Colonic mucosa (tissue), 4 donors: Measurements from ENCODE around the gene TMEM59L. TPM values are rescaled to one million over a fixed set of nuclear protein-coding genes. Genes with fewer than 3 reads are reported as not detected.

Experiments
- DNase-seq: peaks from one replicate; pipeline ENCODE4 v3.0.0-alpha.2; 2020
- H3K27ac ChIP-seq: fragments of 200-600 bp; one replicate; pipeline ENCODE4 v1.8.0; 2021
- H3K27me3 ChIP-seq: fragments of 200-600 bp; one replicate; pipeline ENCODE4 v1.8.0; 2021
- H3K36me3 ChIP-seq: fragments of 200-600 bp; one replicate; pipeline ENCODE4 v1.8.0; 2021
- H3K4me1 ChIP-seq: fragments of 200-600 bp; one replicate; pipeline ENCODE4 v1.8.0; 2021; ENCODE audit warnings: mild to moderate bottlenecking
- H3K4me3 ChIP-seq: fragments of 200-600 bp; one replicate; pipeline ENCODE4 v1.8.0; 2021
- H3K9ac ChIP-seq, 2 donors: one replicate each; pipeline ENCODE4 v1.7.0; 2013; ENCODE audit warnings: control low read depth in 2 of 2, low read depth in 2 of 2, low read length in 2 of 2
- H3K9me3 ChIP-seq: fragments of 200-600 bp; one replicate; pipeline ENCODE4 v1.8.0; 2021
- intact Hi-C: fragments of 100-400 bp; cut with DNase I; formaldehyde crosslinking; loops from one replicate; pipeline ENCODE4 v1.14.1; 2022
- total RNA-seq, 2 donors: library from RNA; stranded (reverse); fragmentation: NEBNext Ultra II Directional in 1 of 2; extraction: Animal tissue kit (Norgen Biotek cat#: 25700) in 1 of 2; gene quantifications; one replicate each; pipeline ENCODE4 v1.2.1, GENCODE V29; 2021
- TF ChIP-seq, protein P1 (sequence below): fragments of 200-600 bp; IDR thresholded peaks from one replicate; pipeline ENCODE4 v1.8.0; 2022; ENCODE audit warnings: antibody characterized with exemption, mild to moderate bottlenecking
- donor health status: healthy.
- donor health status: DM: no; HTN: no; CAD: no.
- donor health status: DM: no; HTN: no; CAD: no.

Gene TMEM59L
- total RNA-seq, 2 donors from 2014 or later = 0.27 to 1.4 TPM

DNA sequence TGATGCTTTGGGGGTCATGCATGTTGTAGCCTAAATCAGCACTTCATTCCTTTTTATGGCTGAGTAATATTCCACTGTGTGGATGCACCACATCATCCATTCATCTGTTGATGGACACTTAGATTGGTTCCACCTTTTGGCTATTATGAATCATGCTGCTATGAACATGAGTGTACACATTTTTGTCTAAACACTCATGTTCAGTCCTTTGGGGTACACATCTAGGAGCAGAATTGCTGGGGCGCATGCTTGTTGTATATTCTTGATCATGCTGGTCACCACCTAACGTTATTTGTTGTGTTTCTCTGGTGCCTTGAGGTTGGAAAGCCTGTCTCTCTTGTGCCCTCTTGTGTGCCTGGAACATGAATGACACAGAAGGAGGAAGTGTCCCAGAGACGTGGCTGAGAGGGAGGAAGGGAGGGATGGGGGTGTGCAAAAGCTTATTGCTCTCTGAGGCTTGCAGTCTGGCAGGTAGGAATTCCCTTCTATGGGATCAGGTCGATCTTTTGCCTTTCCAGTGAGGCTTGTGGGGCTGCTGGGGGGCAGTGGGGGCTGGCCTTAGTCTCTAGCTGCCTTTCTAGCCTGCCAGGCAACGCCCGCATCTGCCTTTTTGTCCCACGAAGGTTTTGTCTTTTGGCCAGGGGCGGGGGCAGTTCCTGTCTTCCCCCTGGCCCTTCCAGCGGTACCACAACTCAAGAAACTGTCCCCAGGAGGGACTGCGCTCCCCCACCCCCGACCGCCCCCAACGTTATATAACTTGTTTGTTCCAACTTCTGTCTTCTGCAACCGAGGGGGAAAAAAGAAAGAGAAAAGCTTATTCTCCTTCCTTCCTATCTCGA, 31.7 kb downstream of the TMEM59L start:
- Histone ChIP-seq H3K27ac (no peak overlapping the region), H3K4me1 (no peaks in the 10 kb centered on the region), H3K27me3 (no peaks in the 10 kb centered on the region), H3K9ac (no peak overlapping the region), H3K9me3 (no peaks in the 10 kb centered on the region), H3K4me3 (no peak overlapping the region), H3K36me3 (no peaks in the 10 kb centered on the region)
- TF ChIP-seq, protein P1, sequence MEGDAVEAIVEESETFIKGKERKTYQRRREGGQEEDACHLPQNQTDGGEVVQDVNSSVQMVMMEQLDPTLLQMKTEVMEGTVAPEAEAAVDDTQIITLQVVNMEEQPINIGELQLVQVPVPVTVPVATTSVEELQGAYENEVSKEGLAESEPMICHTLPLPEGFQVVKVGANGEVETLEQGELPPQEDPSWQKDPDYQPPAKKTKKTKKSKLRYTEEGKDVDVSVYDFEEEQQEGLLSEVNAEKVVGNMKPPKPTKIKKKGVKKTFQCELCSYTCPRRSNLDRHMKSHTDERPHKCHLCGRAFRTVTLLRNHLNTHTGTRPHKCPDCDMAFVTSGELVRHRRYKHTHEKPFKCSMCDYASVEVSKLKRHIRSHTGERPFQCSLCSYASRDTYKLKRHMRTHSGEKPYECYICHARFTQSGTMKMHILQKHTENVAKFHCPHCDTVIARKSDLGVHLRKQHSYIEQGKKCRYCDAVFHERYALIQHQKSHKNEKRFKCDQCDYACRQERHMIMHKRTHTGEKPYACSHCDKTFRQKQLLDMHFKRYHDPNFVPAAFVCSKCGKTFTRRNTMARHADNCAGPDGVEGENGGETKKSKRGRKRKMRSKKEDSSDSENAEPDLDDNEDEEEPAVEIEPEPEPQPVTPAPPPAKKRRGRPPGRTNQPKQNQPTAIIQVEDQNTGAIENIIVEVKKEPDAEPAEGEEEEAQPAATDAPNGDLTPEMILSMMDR = no peak
- intact Hi-C loops = no loop called here
- no peak for DNase-seq

DNA sequence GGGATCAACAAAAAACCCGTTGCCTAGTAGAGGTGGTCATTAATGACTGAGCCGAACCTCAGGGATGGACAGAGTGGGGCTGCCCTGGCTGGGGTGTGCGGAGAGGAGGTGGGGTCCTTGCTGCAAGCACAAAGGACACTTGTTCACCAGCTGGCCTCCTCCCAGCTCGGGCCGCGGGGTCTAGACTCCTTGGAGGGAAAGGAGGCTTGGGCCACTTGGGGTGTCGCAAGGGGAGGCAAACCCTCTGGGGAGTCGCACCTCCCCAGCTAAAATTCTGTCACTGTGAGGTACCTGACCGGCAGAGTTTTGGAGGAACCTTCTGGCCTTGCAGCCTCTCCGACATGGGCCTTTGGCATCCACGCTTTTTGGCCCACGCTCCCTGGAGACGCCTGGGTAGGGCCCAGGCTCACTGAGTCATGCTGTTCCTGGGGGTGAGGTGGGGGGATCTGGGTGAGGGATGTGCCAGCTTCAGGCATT, 32.4 kb downstream of the TMEM59L start:
- Histone ChIP-seq H3K4me3 (no peak overlapping the region), H3K9ac (no peak overlapping the region), H3K9me3 (no peaks in the 10 kb centered on the region), H3K27ac (no peak overlapping the region), H3K27me3 (no peaks in the 10 kb centered on the region), H3K36me3 (no peaks in the 10 kb centered on the region), H3K4me1 (no peaks in the 10 kb centered on the region)
- intact Hi-C loops = no loop called here
- TF ChIP-seq, protein P1 = no peak
- DNase-seq = no peak

GRCh38 chr19:18646535-18647370, 34.1 kb downstream of the TMEM59L start:
- no peak for DNase-seq
- Histone ChIP-seq H3K4me3 (no peak overlapping the region), H3K27me3 (no peaks in the 10 kb centered on the region), H3K36me3 (no peaks in the 10 kb centered on the region), H3K27ac (no peak overlapping the region), H3K9me3 (no peaks in the 10 kb centered on the region), H3K9ac (no peak overlapping the region), H3K4me1 (no peaks in the 10 kb centered on the region)
- intact Hi-C loops = no loop called here
- TF ChIP-seq, protein P1 = no peak

DNA sequence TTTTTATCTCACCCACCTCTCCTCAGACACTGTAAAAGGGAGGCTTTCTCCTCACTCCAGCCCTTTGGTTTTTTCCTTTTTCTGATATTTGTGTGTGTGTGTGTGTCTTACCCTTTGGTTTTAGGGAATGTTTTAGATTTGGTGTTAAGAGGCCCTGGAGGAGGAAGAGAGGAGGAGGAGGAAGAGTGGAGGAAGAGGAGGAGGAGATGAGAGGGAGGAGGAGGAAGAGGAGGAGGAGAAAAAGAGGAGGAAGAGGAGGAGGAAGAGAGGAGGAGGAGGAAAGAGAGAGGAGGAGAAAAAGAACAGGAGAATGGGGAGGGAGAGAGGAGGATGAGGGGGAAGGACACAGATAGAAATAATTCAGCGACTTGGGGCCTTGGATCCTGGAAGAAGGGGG, 34.7 kb downstream of the TMEM59L start:
- Histone ChIP-seq H3K9me3 (no peaks in the 10 kb centered on the region), H3K9ac (no peak overlapping the region), H3K4me1 (no peaks in the 10 kb centered on the region), H3K4me3 (no peak overlapping the region), H3K36me3 (no peaks in the 10 kb centered on the region), H3K27me3 (no peaks in the 10 kb centered on the region), H3K27ac (no peak overlapping the region)
- no peak for DNase-seq
- intact Hi-C loops = no loop called here
- TF ChIP-seq, protein P1 = no peak

DNA sequence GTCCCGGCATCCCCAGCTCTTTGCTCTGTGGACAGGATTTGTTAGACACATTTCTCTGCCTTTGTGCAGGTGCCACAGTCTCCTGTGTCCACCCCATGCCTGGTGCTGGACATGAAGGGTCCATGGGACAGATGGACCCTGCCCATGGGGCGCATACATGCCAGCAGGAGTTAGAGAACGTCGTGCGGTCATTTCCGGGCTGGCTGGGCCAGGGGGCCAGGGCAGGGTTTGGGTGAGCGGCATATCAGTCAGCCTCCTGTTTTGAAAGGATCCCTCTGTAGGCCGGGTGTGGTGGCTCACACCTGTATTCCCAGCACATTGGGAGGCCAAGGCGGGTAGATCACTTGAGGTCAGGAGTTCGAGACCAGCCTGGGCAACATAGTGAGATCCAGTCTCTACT, 35.1 kb downstream of the TMEM59L start:
- Histone ChIP-seq H3K27me3 (no peaks in the 10 kb centered on the region), H3K4me1 (no peaks in the 10 kb centered on the region), H3K27ac (no peak overlapping the region), H3K36me3 (no peaks in the 10 kb centered on the region), H3K9ac (no peak overlapping the region), H3K9me3 (no peaks in the 10 kb centered on the region), H3K4me3 (no peak overlapping the region)
- intact Hi-C loops = no loop called here
- no peak for DNase-seq
- TF ChIP-seq, protein P1 = no peak
